GM21367 (cell line): ENCODE data around the gene ZNF101.
"Not testable (repeated sequence)": the region's sequence is repeated elsewhere in the genome, so short reads cannot be mapped to it uniquely, and the experiment has no call there.

Experiments used
- ATAC-seq: cut with Tn5 transposase; IDR thresholded peaks from one replicate; pipeline ENCODE4 v1.9.1; 2021; ENCODE audit not compliant: unreplicated experiment

ZNF101 gene

DNA sequence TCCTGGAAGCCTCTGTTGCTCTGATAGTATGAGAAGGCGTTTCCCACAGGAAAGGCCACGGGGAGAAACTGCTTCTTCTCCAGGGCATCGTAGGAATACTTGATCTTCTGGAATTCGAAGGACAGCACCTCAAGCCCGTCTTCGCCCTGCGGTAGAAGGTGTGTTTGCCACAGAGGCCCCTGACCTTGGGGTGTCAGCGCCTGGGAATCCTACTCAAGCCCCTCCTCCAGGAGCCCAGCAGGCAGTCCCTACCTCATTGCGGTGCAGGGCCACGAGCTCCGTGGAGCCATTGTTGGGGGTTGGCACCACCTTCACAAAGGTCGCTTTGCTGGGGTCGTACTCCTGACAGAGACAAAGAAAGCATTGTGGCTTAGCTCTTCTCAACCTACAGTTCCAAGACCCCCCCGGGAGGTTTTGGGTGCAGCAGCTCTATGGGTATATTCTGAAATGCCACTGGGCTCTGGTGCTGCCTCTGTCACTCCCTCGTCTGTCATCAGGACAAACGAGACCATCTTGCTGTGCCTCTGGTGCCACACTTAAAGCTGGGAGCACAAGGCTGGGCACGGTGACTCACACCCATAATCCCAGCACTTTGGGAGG is 8.9 kb upstream of the ZNF101 start:
- ATAC-seq, result no peak

DNA sequence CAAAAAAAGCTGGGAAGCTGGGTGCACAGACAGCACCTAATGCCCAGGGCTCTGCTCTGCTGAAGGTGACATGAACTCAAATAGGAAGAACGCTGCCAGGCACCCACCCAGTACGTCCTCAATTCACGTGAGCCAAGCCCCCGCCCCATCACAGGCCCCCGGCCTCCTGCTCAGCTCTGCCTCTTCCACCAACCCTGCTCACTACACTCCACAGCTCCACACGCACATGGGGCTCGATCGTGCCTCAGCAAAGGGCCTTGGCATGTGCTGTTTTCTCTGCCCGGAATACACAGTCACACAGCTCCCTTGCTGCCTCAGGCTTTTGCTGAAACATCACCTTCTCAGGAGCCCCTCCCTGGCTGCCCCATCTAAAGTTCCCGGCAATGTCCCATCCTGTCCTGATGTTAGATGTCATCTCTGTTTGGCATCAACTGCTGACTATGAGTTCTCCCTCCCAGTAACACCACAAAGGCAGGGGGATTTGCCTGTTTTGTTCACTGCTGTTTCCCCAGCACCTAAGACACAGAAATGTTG is 7.4 kb upstream of the ZNF101 start:
- ATAC-seq, result no peak

DNA sequence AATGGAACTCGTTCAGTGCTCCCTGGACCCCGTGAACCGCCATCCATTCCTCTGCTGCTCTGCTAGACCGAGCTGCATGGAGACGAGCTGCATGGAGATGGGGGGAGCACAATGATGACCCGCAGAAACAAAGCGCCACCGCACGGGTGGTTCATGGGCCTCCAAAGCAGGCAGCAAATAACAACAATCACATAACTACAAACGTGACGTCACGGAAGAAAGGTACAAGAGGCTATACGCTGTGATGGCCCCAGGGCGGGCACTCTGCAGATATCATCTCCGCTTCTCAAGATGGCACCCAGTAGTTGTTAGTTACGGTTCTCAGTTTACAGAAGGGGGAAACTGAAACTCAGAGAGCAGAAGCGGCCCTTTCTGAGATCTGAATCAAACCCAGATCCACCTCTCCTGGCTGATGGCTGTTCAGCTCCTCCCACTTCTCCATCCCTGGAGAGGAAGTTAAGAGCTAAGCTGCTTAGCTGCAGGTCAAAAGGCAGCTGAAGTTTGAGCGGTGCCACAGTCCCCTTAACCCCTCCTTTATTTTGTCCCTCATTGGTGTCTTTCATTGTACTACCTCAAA is 6.9 kb upstream of the ZNF101 start:
- ATAC-seq, result peak; percentile 38

DNA sequence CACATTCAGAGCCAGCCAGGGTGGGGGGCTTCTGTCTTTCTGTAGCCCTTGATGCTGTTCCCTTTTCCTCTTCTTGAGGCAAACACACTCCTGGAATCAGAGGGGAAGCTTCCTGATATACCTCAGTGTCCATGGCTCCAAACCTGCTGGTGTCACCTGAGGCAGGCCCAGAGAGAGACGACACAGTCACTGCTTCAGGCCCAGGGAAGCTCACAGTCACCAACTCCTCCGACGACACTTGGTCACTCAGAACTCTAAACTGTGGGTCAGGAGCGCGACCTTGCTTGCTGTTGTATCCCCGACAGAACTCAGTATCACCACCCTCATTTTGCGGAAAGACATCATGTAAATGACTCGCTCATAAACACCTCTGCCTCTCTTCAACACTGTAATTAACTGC is 6.3 kb upstream of the ZNF101 start:
- no peak for ATAC-seq

- no peak for ATAC-seq
Observed at GRCh38 chr19:19662871-19663255, 5.8 kb upstream of the ZNF101 start.

DNA sequence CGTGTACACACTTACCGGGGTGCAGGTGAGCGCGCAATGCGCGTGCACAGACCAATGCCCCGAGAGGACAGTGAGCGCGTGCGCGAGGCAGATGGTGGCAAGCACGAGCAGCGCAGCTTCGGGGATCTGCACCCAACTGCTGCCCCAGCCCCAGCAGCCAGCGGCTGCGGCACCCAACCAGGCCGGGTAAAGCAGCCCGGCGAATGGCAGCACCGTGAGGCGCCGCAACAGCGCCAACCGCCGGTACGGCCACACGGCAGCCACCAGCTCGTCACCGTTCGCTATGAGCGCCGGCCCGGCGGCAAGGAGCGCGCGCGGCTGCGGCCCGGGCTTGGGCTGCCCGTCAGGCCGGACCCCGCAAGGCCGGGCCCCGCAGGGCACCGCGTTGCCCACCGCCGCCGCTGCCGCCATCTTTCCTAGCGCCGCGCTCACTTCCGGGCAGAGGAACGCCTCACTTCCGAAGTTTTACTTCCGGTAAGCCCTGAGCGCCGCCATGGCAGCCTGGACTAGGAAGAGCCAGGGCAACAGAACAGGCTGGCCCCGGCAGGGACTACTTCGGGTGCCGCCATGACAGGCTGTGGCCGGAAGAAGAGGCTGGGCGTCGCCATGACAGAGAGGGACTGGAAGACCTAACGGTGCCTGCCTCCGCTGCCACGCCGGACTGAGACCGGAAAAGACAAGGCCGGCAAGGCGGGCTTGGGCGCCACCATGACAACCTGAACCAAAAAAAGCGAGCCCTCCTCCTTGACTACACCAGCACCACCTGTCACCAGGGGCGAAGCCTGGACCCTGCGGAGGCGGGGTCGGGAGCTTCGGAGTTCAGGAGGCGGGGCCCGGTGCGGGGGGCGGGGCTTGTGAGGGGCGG is 5.2 kb upstream of the ZNF101 start, which contains the start of gene ATP13A1:
TSS of gene ATP13A1 (minus strand) at position 421 of the 865 bp plus-strand sequence. CDS start at position 411, 10 bp downstream.
- ATAC-seq, result peak; percentile 46

DNA sequence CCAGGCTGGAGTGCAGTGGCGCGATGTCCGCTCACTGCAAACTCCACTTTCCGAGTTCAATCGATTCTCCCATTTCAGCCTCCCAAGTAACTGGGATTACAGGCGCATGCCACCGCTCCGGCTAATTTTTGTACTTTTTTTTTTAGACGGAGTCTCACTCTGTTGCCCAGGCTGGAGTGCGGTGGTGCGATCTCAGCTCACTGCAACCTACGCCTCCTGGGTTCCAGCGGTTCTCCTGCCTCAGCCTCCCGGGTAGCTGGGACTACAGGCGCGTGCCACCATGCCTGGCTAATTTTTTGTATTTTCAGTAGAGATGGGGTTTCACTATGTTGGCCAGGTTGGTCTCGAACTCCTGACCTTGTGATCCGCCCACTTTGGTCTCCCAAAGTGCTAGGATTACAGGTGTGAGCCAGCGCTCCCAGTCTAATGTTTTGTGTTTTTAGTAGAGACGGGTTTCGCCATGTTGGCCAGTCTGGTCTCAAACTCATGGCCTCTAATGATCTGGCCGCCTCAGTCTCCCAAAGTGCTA is 3.2 kb upstream of the ZNF101 start:
- ATAC-seq, result not testable (repeated sequence)

DNA sequence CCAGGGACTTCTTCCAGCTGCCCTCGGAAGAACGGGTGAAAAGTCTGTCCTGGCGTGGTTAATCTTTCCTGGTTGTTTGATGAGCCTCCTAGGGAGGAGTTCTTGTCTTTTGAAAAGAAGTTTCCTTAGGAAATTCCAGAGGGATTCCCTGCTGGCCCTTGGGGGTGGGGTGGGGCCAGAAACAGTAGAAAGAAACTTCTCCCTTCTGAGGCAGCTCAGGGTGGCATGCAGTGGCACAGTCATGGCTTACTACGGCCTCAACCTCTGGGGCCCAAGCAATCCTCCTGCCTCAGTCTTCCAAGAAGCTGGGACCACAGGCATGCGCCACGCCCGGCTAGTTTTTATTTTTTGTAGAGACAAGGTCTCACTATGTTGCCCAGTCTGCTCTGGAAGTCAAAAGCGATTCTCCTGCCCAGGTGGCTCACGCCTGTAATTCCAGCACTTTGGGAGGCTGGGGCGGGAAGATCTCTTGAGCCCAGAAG is 1.5 kb downstream of the ZNF101 start:
- ATAC-seq, result no peak

DNA sequence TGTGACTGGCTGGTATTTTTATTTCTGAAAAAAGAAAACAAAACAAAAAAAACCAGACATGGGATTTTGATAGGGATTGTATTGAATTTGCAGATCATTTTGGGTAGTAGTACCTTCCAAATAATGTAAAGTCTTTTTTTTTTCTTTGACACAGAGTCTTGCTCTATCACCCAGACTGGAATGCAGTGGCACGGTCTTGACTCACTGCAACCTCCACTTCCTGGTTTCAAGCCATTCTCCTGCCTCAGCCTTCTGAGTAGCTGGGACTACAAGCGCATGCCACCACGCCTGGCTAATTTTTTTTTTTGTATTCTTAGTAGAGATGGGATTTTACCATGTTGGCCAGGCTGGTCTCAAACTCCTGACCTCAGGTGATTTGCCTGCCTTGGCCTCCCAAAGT is 4.2 kb downstream of the ZNF101 start:
- no peak for ATAC-seq

GRCh38 chr19:19674315-19674714 is 5.7 kb downstream of the ZNF101 start:
- ATAC-seq, result no peak

DNA sequence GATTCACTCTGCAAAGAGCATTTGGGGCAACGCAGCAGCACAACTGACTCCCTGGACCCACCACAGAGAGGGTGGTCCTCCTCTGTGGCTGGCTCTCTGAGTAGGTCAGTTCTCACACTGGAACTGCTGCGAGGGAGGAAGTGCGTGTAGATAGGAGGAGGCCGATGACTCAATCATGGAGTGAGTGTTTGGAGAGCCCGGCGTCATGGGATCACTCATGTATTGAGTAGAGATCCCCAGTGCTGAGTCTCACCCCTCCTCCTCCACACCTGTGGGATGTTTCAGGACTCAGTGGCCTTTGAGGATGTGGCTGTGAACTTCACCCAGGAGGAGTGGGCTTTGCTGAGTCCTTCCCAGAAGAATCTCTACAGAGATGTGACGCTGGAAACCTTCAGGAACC is 8.9 kb downstream of the ZNF101 start:
- ATAC-seq, result no peak

DNA sequence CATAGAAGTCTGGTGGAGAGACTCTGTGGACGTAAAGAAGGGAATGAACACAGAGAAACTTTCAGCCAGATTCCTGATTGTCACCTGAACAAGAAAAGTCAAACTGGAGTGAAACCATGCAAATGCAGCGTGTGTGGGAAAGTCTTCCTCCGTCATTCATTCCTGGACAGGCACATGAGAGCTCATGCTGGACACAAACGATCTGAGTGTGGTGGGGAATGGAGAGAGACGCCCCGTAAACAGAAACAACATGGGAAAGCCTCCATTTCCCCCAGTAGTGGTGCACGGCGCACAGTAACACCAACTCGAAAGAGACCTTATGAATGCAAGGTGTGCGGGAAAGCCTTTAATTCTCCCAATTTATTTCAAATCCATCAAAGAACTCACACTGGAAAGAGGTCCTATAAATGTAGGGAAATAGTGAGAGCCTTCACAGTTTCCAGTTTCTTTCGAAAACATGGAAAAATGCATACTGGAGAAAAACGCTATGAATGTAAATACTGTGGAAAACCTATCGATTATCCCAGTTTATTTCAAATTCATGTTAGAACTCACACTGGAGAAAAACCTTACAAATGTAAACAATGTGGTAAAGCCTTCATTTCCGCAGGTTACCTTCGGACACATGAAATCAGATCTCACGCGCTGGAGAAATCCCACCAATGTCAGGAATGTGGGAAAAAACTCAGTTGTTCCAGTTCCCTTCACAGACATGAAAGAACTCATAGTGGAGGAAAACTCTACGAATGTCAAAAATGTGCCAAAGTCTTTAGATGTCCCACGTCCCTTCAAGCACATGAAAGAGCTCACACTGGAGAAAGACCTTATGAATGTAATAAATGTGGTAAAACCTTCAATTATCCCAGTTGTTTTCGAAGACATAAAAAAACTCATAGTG is 10.8 kb downstream of the ZNF101 start:
- ATAC-seq, result no peak

DNA sequence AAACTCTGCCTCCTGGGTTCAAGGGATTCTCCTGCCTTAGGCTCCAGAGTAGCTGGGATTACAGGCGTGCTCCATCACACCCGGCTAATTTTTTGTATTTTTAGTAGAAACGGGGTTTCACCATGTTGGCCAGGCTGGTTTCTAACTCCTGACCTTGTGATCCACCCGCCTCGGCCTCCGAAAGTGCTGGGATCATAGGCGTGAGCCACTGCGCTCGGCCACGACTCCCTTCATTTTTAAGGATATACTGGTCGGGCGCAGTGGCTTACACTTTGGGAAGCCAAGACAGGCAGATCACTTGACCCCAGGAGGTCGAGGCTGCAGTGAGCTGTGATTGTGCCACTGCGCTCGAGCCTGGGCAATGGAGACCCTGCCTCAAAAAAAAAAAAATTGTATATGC is 17.5 kb downstream of the ZNF101 start:
- ATAC-seq, result not testable (repeated sequence)

- ATAC-seq, result no peak
Observed at GRCh38 chr19:19686580-19686979, 17.9 kb downstream of the ZNF101 start.

DNA sequence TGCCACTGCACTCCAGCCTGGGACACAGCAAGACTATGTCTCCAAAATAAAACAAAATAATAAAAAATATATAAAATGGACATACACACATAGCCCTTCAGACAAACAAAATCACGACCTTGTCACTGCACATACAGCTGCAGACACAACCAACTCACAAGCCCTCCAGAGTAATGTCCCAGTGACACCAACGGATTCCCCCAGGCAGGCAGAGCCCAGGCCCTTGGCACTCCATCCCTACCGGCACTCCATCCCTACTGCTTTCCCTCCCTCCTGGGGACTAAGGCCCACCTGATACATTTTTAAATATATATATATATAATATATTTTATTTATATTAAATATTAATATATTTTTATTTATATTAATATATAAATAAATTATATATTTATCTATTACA is 18.5 kb downstream of the ZNF101 start:
- ATAC-seq, result no peak

- not testable (repeated sequence) for ATAC-seq
Observed at GRCh38 chr19:19689023-19689422, 20.4 kb downstream of the ZNF101 start.

DNA sequence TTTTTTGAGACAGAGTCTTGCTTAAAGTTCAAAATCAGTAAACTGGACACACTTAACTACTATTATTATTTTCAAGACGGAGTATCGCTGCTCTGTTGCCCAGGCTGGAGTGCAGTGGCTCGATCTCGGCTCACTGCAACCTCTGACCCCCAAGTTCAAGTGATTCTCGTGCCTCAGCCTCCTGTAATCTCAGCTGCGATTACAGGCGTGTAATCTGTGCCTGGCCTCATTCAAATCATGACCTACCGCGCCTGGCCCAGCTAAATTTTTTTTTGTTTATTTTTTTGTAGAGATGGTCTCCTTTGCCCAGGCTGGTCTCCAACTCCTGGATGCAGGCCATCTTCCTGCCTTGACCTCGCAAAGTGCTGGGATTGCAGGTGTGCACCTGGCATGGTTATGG is 23.0 kb downstream of the ZNF101 start:
- ATAC-seq, result no peak

DNA sequence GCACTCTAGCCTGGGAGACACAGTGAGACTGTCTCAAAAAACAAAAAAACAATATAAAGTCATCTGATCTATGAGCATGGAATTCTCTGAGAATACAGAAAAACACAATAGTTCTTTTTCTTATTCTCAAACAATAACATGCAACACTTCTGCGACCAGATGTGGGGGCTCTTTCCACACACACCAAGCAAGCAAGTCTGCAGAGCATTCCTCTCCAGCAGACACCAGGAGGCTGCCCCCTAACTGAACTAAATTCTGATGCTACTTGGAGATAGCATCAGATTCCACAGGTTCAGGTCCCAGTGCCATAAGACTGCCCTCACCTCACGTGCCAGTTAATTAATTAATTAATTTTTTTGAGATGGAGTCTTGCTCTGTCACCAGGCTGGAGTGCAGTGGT is 27.7 kb downstream of the ZNF101 start:
- no peak for ATAC-seq

DNA sequence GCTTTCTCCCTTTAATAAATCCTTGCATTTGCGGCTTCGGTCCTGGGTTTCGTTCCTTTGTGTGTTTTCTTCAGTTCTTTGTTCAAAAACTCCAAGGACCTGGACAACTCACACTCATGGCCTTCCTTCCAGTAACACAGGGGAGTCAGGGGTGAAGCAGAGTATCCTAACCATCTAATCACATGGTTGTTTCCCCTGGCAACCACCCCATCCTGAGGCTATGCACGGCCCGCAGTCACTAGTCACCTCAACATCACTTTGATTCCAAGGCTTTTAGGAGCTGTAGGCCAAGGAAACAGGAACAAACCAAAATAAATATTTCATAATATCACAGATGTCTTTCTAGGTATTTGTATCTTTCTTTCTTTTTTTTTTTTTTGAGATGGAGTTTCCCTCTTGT is 28.9 kb downstream of the ZNF101 start:
- ATAC-seq, result no peak

- not testable (repeated sequence) for ATAC-seq
Observed at GRCh38 chr19:19700493-19700892, 31.9 kb downstream of the ZNF101 start.
